GM19438 (cell line): ENCODE data around the gene CERKL.

Source experiments
- ATAC-seq: cut with Tn5 transposase; IDR thresholded peaks from one replicate; pipeline ENCODE4 v1.9.1; 2021; ENCODE audit warnings: low read depth; ENCODE audit not compliant: unreplicated experiment

The CERKL gene

GRCh38 chr2:181678861-181679543, 22.1 kb upstream of the CERKL start:
- no peak for ATAC-seq

- peak; percentile 47 for ATAC-seq
Measured at GRCh38 chr2:181677912-181678586, 21.1 kb upstream of the CERKL start.

GRCh38 chr2:181675254-181675653, 18.3 kb upstream of the CERKL start:
- no peak for ATAC-seq

GRCh38 chr2:181674461-181674860, 17.6 kb upstream of the CERKL start:
- no peak for ATAC-seq

GRCh38 chr2:181673173-181673572, 16.3 kb upstream of the CERKL start:
- no peak for ATAC-seq

GRCh38 chr2:181672255-181673008, 15.5 kb upstream of the CERKL start:
- peak; percentile 86 for ATAC-seq

GRCh38 chr2:181670632-181671031, 13.7 kb upstream of the CERKL start:
- ATAC-seq: no peak

GRCh38 chr2:181667234-181667633, 10.3 kb upstream of the CERKL start:
- ATAC-seq: no peak

GRCh38 chr2:181662287-181662686, 5.4 kb upstream of the CERKL start:
- no peak for ATAC-seq

GRCh38 chr2:181660181-181660580, 3.3 kb upstream of the CERKL start:
- no peak for ATAC-seq

GRCh38 chr2:181658444-181658843, 1.5 kb upstream of the CERKL start:
- ATAC-seq: no peak

- ATAC-seq: no peak
Measured at GRCh38 chr2:181657379-181657778, 474 bp upstream of the CERKL start.

GRCh38 chr2:181655519-181655918, 1.4 kb downstream of the CERKL start:
- no peak for ATAC-seq

- ATAC-seq: no peak
Measured at GRCh38 chr2:181649436-181649979, 7.4 kb downstream of the CERKL start.

- peak; percentile 56 for ATAC-seq
Measured at GRCh38 chr2:181648478-181649155, 8.3 kb downstream of the CERKL start.

GRCh38 chr2:181646415-181646987, 10.4 kb downstream of the CERKL start:
- peak; percentile 44 for ATAC-seq

- no peak for ATAC-seq
Measured at GRCh38 chr2:181643151-181643550, 13.8 kb downstream of the CERKL start.

GRCh38 chr2:181642086-181642485, 14.8 kb downstream of the CERKL start:
- ATAC-seq: no peak

GRCh38 chr2:181639686-181640085, 17.2 kb downstream of the CERKL start:
- ATAC-seq: no peak

GRCh38 chr2:181632733-181633401, 24.0 kb downstream of the CERKL start:
- peak; percentile 79 for ATAC-seq
